DND-41 (cell line): ENCODE data around the gene RNF212B.

ENCODE experiments used
- EZH2 ChIP-seq: IDR thresholded peaks from 3 replicates; pipeline ENCODE4 v1.6.1; 2012; ENCODE audit warnings: borderline replicate concordance, low read depth, mild to moderate bottlenecking, moderate library complexity, low read length, inconsistent platforms; ENCODE audit not compliant: severe bottlenecking
- TF ChIP-seq, protein P1 (sequence below): IDR thresholded peaks from 2 replicates; pipeline ENCODE4 v1.5.1; 2012; ENCODE audit warnings: borderline replicate concordance, low read length, moderate library complexity, mild to moderate bottlenecking; ENCODE audit not compliant: poor library complexity, severe bottlenecking; ENCODE audit errors: extremely low read depth

DNA sequence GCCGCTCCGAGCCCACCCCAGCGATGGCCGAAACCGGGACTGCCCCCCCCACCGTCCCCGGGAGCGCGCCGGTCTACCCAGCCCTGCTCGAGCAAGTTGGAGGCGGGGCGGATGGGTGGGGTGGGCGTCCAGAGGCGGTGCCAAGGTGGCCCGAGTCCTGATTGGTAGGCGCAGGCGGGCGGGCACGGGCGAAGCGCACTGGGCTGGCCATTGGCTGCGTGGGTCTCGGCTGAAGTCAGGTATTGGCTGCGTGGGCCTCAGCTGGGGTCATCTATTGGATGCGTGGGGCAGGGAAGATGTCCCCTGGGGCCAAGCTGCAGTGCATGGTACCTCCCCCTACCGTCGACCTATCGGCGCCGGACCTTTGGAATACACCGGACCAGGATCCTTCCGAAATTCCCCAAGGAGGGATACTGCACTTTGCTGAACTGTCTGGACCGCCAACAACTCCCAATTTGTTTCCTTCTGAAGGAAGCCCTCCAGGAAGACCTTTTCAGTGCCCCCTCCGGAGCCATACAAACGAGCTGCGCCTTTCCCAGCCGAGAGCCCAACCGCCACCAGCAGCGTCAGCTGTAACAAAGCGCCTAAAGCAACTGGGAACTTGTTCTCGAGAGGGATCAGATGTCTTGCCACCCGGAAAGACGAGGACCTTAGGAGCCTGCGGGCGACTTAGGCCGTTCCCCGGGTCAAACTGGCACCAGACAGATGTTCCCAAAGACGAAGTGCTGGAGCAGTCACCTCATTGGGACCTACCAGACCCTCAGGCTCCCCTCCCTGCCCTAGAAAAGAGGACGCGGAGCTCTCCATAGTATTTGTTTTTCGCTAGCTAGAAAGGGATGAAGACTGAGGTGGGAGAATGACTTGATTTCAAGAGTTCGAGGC is 48.5 kb downstream of the RNF212B start, which contains the start of gene HOMEZ:
- TF ChIP-seq, protein P1, sequence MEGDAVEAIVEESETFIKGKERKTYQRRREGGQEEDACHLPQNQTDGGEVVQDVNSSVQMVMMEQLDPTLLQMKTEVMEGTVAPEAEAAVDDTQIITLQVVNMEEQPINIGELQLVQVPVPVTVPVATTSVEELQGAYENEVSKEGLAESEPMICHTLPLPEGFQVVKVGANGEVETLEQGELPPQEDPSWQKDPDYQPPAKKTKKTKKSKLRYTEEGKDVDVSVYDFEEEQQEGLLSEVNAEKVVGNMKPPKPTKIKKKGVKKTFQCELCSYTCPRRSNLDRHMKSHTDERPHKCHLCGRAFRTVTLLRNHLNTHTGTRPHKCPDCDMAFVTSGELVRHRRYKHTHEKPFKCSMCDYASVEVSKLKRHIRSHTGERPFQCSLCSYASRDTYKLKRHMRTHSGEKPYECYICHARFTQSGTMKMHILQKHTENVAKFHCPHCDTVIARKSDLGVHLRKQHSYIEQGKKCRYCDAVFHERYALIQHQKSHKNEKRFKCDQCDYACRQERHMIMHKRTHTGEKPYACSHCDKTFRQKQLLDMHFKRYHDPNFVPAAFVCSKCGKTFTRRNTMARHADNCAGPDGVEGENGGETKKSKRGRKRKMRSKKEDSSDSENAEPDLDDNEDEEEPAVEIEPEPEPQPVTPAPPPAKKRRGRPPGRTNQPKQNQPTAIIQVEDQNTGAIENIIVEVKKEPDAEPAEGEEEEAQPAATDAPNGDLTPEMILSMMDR, result peak; percentile 20
- TF ChIP-seq EZH2, result no peak
